OCI-LY7 (cell line): ENCODE measurements around the gene RSPH1.

ENCODE experiments used
- CTCF ChIP-seq: fragments of 200-600 bp; sonication (generic); conservative IDR thresholded peaks from 2 replicates; pipeline ENCODE4 v1.5.1; 2014; ENCODE audit warnings: mild to moderate bottlenecking, antibody characterized with exemption, low read length, moderate library complexity, mixed read lengths
- EZH2phosphoT487 ChIP-seq: fragments of 200-600 bp; sonication (generic); IDR thresholded peaks from 2 replicates; pipeline ENCODE4 v1.6.1; 2018; ENCODE audit warnings: low read depth, borderline replicate concordance, mild to moderate bottlenecking, mixed run types, antibody characterized with exemption, low read length, moderate library complexity, mixed read lengths

GRCh38 chr21:42461185-42461520 is 34.9 kb downstream of the RSPH1 start:
- TF ChIP-seq CTCF = no peak
- no peak for TF ChIP-seq EZH2phosphoT487
